ENCODE data around the gene GSTA4. TPM values are rescaled to one million over a fixed set of nuclear protein-coding genes. Genes with fewer than 3 reads are reported as not detected.

The GSTA4 gene
- total RNA-seq, 1 donor from 2014 or later, result 72.4 TPM

GRCh38 chr6:53031281-53031680 lies 36.2 kb upstream of the GSTA4 start:
- TF ChIP-seq CTCF (IDR thresholded peaks at IDR 0.05), result no peak
- Histone ChIP-seq H3K9me3 (no peaks in the 10 kb centered on the region), H3K4me1 (no peaks in the 10 kb centered on the region), H3K4me3 (no peak overlapping the region), H3K36me3 (peaks cover 64% of the 10 kb centered on the region), H3K27ac (no peak overlapping the region), H3K27me3 (no peaks in the 10 kb centered on the region)
- DNase-seq (no peak), ATAC-seq (no peak)
- intact Hi-C loops (cut with DNase I), result no loop called here

GRCh38 chr6:53029761-53030160 lies 34.7 kb upstream of the GSTA4 start:
- Histone ChIP-seq H3K36me3 (peaks cover 53% of the 10 kb centered on the region), H3K9me3 (no peaks in the 10 kb centered on the region), H3K27me3 (no peaks in the 10 kb centered on the region), H3K4me3 (no peak overlapping the region), H3K4me1 (no peaks in the 10 kb centered on the region), H3K27ac (no peak overlapping the region)
- ATAC-seq (no peak), DNase-seq (no peak)
- no peak for TF ChIP-seq CTCF (IDR thresholded peaks at IDR 0.05)
- intact Hi-C loops (cut with DNase I), result no loop called here

GRCh38 chr6:53029257-53029656 lies 34.2 kb upstream of the GSTA4 start:
- H3K27ac ChIP-seq, result no peak overlapping the region
- DNase-seq, result no peak
- no peaks in the 10 kb centered on the region for H3K27me3 ChIP-seq
- H3K36me3 ChIP-seq, result peaks cover 50% of the 10 kb centered on the region
- H3K4me3 ChIP-seq, result no peak overlapping the region
- ATAC-seq, result no peak
- no peaks in the 10 kb centered on the region for H3K4me1 ChIP-seq
- no peak for TF ChIP-seq CTCF (IDR thresholded peaks at IDR 0.05)
- no peaks in the 10 kb centered on the region for H3K9me3 ChIP-seq
- intact Hi-C loops (cut with DNase I), result no loop called here

GRCh38 chr6:53028467-53028866 lies 33.4 kb upstream of the GSTA4 start:
- Histone ChIP-seq H3K4me1 (no peaks in the 10 kb centered on the region), H3K36me3 (peaks cover 50% of the 10 kb centered on the region), H3K4me3 (no peak overlapping the region), H3K9me3 (no peaks in the 10 kb centered on the region), H3K27ac (no peak overlapping the region), H3K27me3 (no peaks in the 10 kb centered on the region)
- TF ChIP-seq CTCF (IDR thresholded peaks at IDR 0.05), result no peak
- DNase-seq (no peak), ATAC-seq (no peak)
- intact Hi-C loops (cut with DNase I), result no loop called here

- DNase-seq, result no peak
- Histone ChIP-seq H3K36me3 (peaks cover 50% of the 10 kb centered on the region), H3K4me3 (no peak overlapping the region), H3K27me3 (no peaks in the 10 kb centered on the region), H3K4me1 (no peaks in the 10 kb centered on the region), H3K9me3 (no peaks in the 10 kb centered on the region), H3K27ac (no peak overlapping the region)
- intact Hi-C loops (cut with DNase I), result no loop called here
- TF ChIP-seq CTCF (IDR thresholded peaks at IDR 0.05), result no peak
- no peak for ATAC-seq
Measured at GRCh38 chr6:53027131-53027718, 32.1 kb upstream of the GSTA4 start.

- no peak overlapping the region for H3K27ac ChIP-seq
- ATAC-seq (no peak), DNase-seq (no peak)
- intact Hi-C loops (cut with DNase I), result no loop called here
- H3K4me1 ChIP-seq, result no peaks in the 10 kb centered on the region
- no peaks in the 10 kb centered on the region for H3K27me3 ChIP-seq
- no peak for TF ChIP-seq CTCF (IDR thresholded peaks at IDR 0.05)
- H3K9me3 ChIP-seq, result no peaks in the 10 kb centered on the region
- H3K36me3 ChIP-seq, result peaks cover 47% of the 10 kb centered on the region
- no peak overlapping the region for H3K4me3 ChIP-seq
Measured at GRCh38 chr6:53026526-53026925, 31.4 kb upstream of the GSTA4 start.
